Mesodermal cell (in vitro differentiated cells): ENCODE results near the gene ULBP2.
"Not testable (repeated sequence)": the region's sequence is repeated elsewhere in the genome, so short reads cannot be mapped to it uniquely, and the experiment has no call there.

Source experiments
- H3K27ac ChIP-seq: 2 replicates; pipeline ENCODE4 v1.7.0; 2013; ENCODE audit warnings: mild to moderate bottlenecking, low read depth, low read length, moderate library complexity; ENCODE audit not compliant: severe bottlenecking
- H3K36me3 ChIP-seq: 2 replicates; pipeline ENCODE4 v1.7.1; 2013; ENCODE audit warnings: mild to moderate bottlenecking, low read length, moderate library complexity; ENCODE audit not compliant: control insufficient read depth, insufficient read depth
- H3K4me1 ChIP-seq: one replicate; pipeline ENCODE4 v1.7.1; 2013; ENCODE audit warnings: mild to moderate bottlenecking, low read length; ENCODE audit not compliant: insufficient read depth, control insufficient read depth, poor library complexity, severe bottlenecking
- H3K4me3 ChIP-seq: 2 replicates; pipeline ENCODE4 v1.7.0; 2013; ENCODE audit warnings: low read length, control low read depth, mild to moderate bottlenecking; ENCODE audit not compliant: insufficient read depth, poor library complexity, severe bottlenecking; ENCODE audit errors: extremely low read depth
- H3K9me3 ChIP-seq: 2 replicates; pipeline ENCODE4 v1.7.1; 2013; ENCODE audit warnings: mild to moderate bottlenecking, low read length, moderate library complexity; ENCODE audit not compliant: control insufficient read depth
- WGBS, 2 experiments: methylation state at CpG; one replicate each; pipeline ENCODE4 v1.1.5; 2013; ENCODE audit warnings: missing lambda C conversion rate in 2 of 2; ENCODE audit not compliant: insufficient coverage in 2 of 2; 5-methylcytosine and 5-hydroxymethylcytosine counted together

ULBP2 gene

GRCh38 chr6:149951096-149951495 is 9.3 kb downstream of the ULBP2 start:
- no peak overlapping the region for H3K27ac ChIP-seq
- 75 to 84% methylated on average over 4 to 7 of the region's 9 CpGs for whole genome bisulfite sequencing, 2 experiments
- H3K36me3 ChIP-seq = no peaks in the 10 kb centered on the region
- no peak overlapping the region for H3K4me3 ChIP-seq
- H3K4me1 ChIP-seq = no peaks in the 10 kb centered on the region
- H3K9me3 ChIP-seq = no peaks in the 10 kb centered on the region

- no peaks in the 10 kb centered on the region for H3K4me1 ChIP-seq
- H3K27ac ChIP-seq = no peak overlapping the region
- 100% methylated on average over 1 to 3 of the region's 3 CpGs for WGBS, 2 experiments
- H3K4me3 ChIP-seq = no peak overlapping the region
- no peaks in the 10 kb centered on the region for H3K36me3 ChIP-seq
- H3K9me3 ChIP-seq = no peaks in the 10 kb centered on the region
These were observed 9.8 kb downstream of the ULBP2 start for GRCh38 chr6:149951626-149952025.

- not testable (repeated sequence) for H3K9me3 ChIP-seq, H3K27ac ChIP-seq, H3K36me3 ChIP-seq, H3K4me3 ChIP-seq, H3K4me1 ChIP-seq
- 48 to 67% methylated on average over 2 of the region's 2 CpGs for WGBS, 2 experiments
These were observed 11.6 kb downstream of the ULBP2 start for GRCh38 chr6:149953390-149953789.

- H3K4me3 ChIP-seq, H3K9me3 ChIP-seq, H3K4me1 ChIP-seq, H3K27ac ChIP-seq, H3K36me3 ChIP-seq: not testable (repeated sequence)
- WGBS, 2 experiments = no CpG with 5 or more reads among the region's 10 CpGs
These were observed 12.1 kb downstream of the ULBP2 start for GRCh38 chr6:149953934-149954327.

GRCh38 chr6:149954328-149954983 is 12.6 kb downstream of the ULBP2 start:
- not testable (repeated sequence) for H3K4me3 ChIP-seq, H3K27ac ChIP-seq, H3K36me3 ChIP-seq, H3K9me3 ChIP-seq, H3K4me1 ChIP-seq
- 11 to 29% methylated on average over 7 to 10 of the region's 53 CpGs for WGBS, 2 experiments

- H3K9me3 ChIP-seq, H3K27ac ChIP-seq, H3K4me3 ChIP-seq, H3K4me1 ChIP-seq, H3K36me3 ChIP-seq: not testable (repeated sequence)
- WGBS, 2 experiments = 10 to 24% methylated on average over 6 to 9 of the region's 21 CpGs
These were observed 13.3 kb downstream of the ULBP2 start for GRCh38 chr6:149954984-149955653.

- not testable (repeated sequence) for H3K4me1 ChIP-seq, H3K36me3 ChIP-seq, H3K9me3 ChIP-seq, H3K27ac ChIP-seq, H3K4me3 ChIP-seq
- 61 to 80% methylated on average over 2 of the region's 7 CpGs for WGBS, 2 experiments
These were observed 14.0 kb downstream of the ULBP2 start for GRCh38 chr6:149955654-149956317.

GRCh38 chr6:149958124-149958523 is 16.3 kb downstream of the ULBP2 start:
- H3K9me3 ChIP-seq, H3K4me3 ChIP-seq, H3K4me1 ChIP-seq, H3K36me3 ChIP-seq, H3K27ac ChIP-seq: not testable (repeated sequence)
- 50 to 80% methylated on average over 1 of the region's 3 CpGs for WGBS, 2 experiments

GRCh38 chr6:149959806-149960205 is 18.0 kb downstream of the ULBP2 start:
- H3K4me3 ChIP-seq, H3K4me1 ChIP-seq, H3K9me3 ChIP-seq, H3K36me3 ChIP-seq, H3K27ac ChIP-seq: not testable (repeated sequence)
- no CpG with 5 or more reads among the region's 4 CpGs for whole genome bisulfite sequencing, 2 experiments

- Histone ChIP-seq H3K4me1 (peaks cover 8% of the 10 kb centered on the region), H3K4me3 (no peak overlapping the region), H3K9me3 (no peaks in the 10 kb centered on the region), H3K27ac (no peak overlapping the region), H3K36me3 (no peaks in the 10 kb centered on the region)
- 60 to 89% methylated on average over 3 to 6 of the region's 6 CpGs for WGBS, 2 experiments
These were observed 18.7 kb downstream of the ULBP2 start for GRCh38 chr6:149960488-149960887.
